OCI-LY1 (cell line): ENCODE data around the gene PPP2R2D.

Source experiments
- CTCF ChIP-seq: fragments of 200-600 bp; sonication (generic), shearing (Covaris generic); IDR thresholded peaks from 2 replicates; pipeline ENCODE4 v1.5.1; 2017; ENCODE audit warnings: mild to moderate bottlenecking, antibody characterized with exemption, low read length, moderate library complexity, mixed read lengths
- EZH2 ChIP-seq: fragments of 200-600 bp; sonication (generic), shearing (Covaris generic); IDR thresholded peaks from 2 replicates; pipeline ENCODE4 v1.8.0; 2017; ENCODE audit warnings: borderline replicate concordance, mixed run types, mild to moderate bottlenecking, antibody characterized with exemption, low read length, moderate library complexity, mixed read lengths

- TF ChIP-seq CTCF (no peak), EZH2 (no peak)
Measured at GRCh38 chr10:131899116-131899690, 1.6 kb upstream of the PPP2R2D start.
